GM12892 (cell line): ENCODE results near the gene SERINC5.
"Not testable (repeated sequence)": the region's sequence is repeated elsewhere in the genome, so short reads cannot be mapped to it uniquely, and the experiment has no call there.

Experiments
- DNase-seq: peaks from one replicate; pipeline ENCODE4 v3.0.0; 2011; ENCODE audit not compliant: insufficient read length
- FAIRE-seq: peaks from 2 replicates; lab custom pipeline; 2011; peaks lifted over from hg19 to GRCh38; lab: Jason Lieb, UNC
- POLR2A ChIP-seq: IDR thresholded peaks from 2 replicates; pipeline ENCODE4 v1.6.1; 2011; ENCODE audit warnings: low read depth, low read length, control low read depth
- POLR2AphosphoS5 ChIP-seq: IDR thresholded peaks from 2 replicates; pipeline ENCODE4 v1.6.1; 2011; ENCODE audit warnings: low read depth, low read length, control low read depth
- TAF1 ChIP-seq: IDR thresholded peaks from 2 replicates; pipeline ENCODE4 v1.6.1; 2011; ENCODE audit warnings: low read depth, mild to moderate bottlenecking, control low read depth, low read length, borderline replicate concordance

Gene SERINC5

GRCh38 chr5:80174790-80175189 is 81.1 kb downstream of the SERINC5 start:
- TF ChIP-seq POLR2A (no peak), POLR2AphosphoS5 (no peak), TAF1 (no peak)
- DNase-seq (no peak), FAIRE-seq (no peak)

- FAIRE-seq (no peak), DNase-seq (no peak)
- TF ChIP-seq POLR2AphosphoS5 (no peak), TAF1 (no peak), POLR2A (no peak)
Observed at GRCh38 chr5:80172067-80172695, 83.7 kb downstream of the SERINC5 start.

GRCh38 chr5:80170117-80170535 is 85.7 kb downstream of the SERINC5 start:
- TF ChIP-seq POLR2AphosphoS5 (no peak), POLR2A (no peak), TAF1 (no peak)
- FAIRE-seq (no peak), DNase-seq (no peak)

- DNase-seq: no peak
- no peak for FAIRE-seq
- TF ChIP-seq TAF1 (no peak), POLR2AphosphoS5 (no peak), POLR2A (no peak)
Observed at GRCh38 chr5:80168388-80169028, 87.3 kb downstream of the SERINC5 start.

GRCh38 chr5:80165452-80165851 is 90.4 kb downstream of the SERINC5 start:
- DNase-seq (no peak), FAIRE-seq (no peak)
- TF ChIP-seq TAF1: no peak
- no peak for TF ChIP-seq POLR2AphosphoS5
- TF ChIP-seq POLR2A: no peak

- FAIRE-seq (no peak), DNase-seq (no peak)
- no peak for TF ChIP-seq POLR2AphosphoS5
- TF ChIP-seq POLR2A: no peak
- no peak for TF ChIP-seq TAF1
Observed at GRCh38 chr5:80161165-80161564, 94.7 kb downstream of the SERINC5 start.

- DNase-seq (no peak), FAIRE-seq (no peak)
- TF ChIP-seq POLR2AphosphoS5 (no peak), POLR2A (no peak), TAF1 (no peak)
Observed at GRCh38 chr5:80160242-80160641, 95.6 kb downstream of the SERINC5 start.

- TF ChIP-seq POLR2AphosphoS5 (no peak), POLR2A (no peak), TAF1 (no peak)
- no peak for FAIRE-seq
- DNase-seq: no peak
Observed at GRCh38 chr5:80159133-80159815, 96.6 kb downstream of the SERINC5 start.

- FAIRE-seq (no peak), DNase-seq (no peak)
- TF ChIP-seq TAF1: no peak
- no peak for TF ChIP-seq POLR2AphosphoS5
- no peak for TF ChIP-seq POLR2A
Observed at GRCh38 chr5:80156156-80156555, 99.7 kb downstream of the SERINC5 start.

- TF ChIP-seq TAF1 (no peak), POLR2AphosphoS5 (no peak), POLR2A (no peak)
- DNase-seq (no peak), FAIRE-seq (no peak)
Observed at GRCh38 chr5:80154749-80155148, 101.1 kb downstream of the SERINC5 start.

- not testable (repeated sequence) for DNase-seq, FAIRE-seq
Observed at GRCh38 chr5:80154289-80154688, 101.6 kb downstream of the SERINC5 start.
